ENCODE data around the gene SLC25A25.
"Not testable (repeated sequence)": the region's sequence is repeated elsewhere in the genome, so short reads cannot be mapped to it uniquely, and the experiment has no call there.

SLC25A25 gene

GRCh38 chr9:128045409-128045808, 22.6 kb upstream of the SLC25A25 start:
- not testable (repeated sequence) for H3K4me2 ChIP-seq (ENCODE audit: insufficient read depth, low read length, poor library complexity, severe bottlenecking); H2BK12ac ChIP-seq (ENCODE audit: low read length); H3K36me3 ChIP-seq (replicated peaks in 1 of 2; ENCODE audit: control insufficient read depth in 2 of 2, insufficient read depth in 2 of 2, low read length in 2 of 2); H3K4ac ChIP-seq (ENCODE audit: low read length); H2BK120ac ChIP-seq (ENCODE audit: low read depth, low read length); H4K91ac ChIP-seq (ENCODE audit: low read depth, low read length, poor library complexity); H4K8ac ChIP-seq (ENCODE audit: low read depth, low read length); H3K14ac ChIP-seq (ENCODE audit: low read length); H3K79me1 ChIP-seq (ENCODE audit: low read depth, low read length); H3K27ac ChIP-seq (replicated peaks; ENCODE audit: low read length); H2AK5ac ChIP-seq (ENCODE audit: low read depth, low read length); DNase-seq (ENCODE audit: low spot score); H3K9ac ChIP-seq (ENCODE audit: low read depth, low read length, poor library complexity); H3K9me3 ChIP-seq (replicated peaks in 1 of 2; ENCODE audit: control insufficient read depth in 2 of 2, insufficient read depth in 1 of 2, low read depth in 1 of 2, low read length in 2 of 2); H3K27me3 ChIP-seq (ENCODE audit: control insufficient read depth in 3 of 3, insufficient read depth in 3 of 3, low read depth in 1 of 3, low read length in 3 of 3); H2BK5ac ChIP-seq (ENCODE audit: low read length); H2AFZ ChIP-seq (ENCODE audit: low read length); H3K4me3 ChIP-seq (ENCODE audit: low read length in 2 of 2); H3K18ac ChIP-seq (ENCODE audit: low read length); H3K23ac ChIP-seq (ENCODE audit: low read depth, low read length, poor library complexity); H2BK15ac ChIP-seq (ENCODE audit: low read length)
- H3K4me1 ChIP-seq (ENCODE audit: control insufficient read depth in 2 of 2, insufficient read depth in 1 of 2, low read depth in 1 of 2, low read length in 2 of 2) = peaks cover 9 to 12% of the 10 kb centered on the region in 2 donors
- WGBS, 2 donors (ENCODE audit: extremely low coverage in 2 of 2, insufficient read length in 2 of 2, insufficient replicate concordance in 1 of 2) = no CpG with 5 or more reads among the region's 6 CpGs

GRCh38 chr9:128045831-128046230, 22.2 kb upstream of the SLC25A25 start:
- no peak overlapping the region for H2BK12ac ChIP-seq (ENCODE audit: low read length)

GRCh38 chr9:128047231-128047630, 20.8 kb upstream of the SLC25A25 start:
- H3K4me3 ChIP-seq (ENCODE audit: low read length in 2 of 2) = no peak overlapping the region
- H3K4me2 ChIP-seq (ENCODE audit: insufficient read depth, low read length, poor library complexity, severe bottlenecking) = no peak overlapping the region
- peaks cover 9 to 14% of the 10 kb centered on the region in 2 donors for H3K4me1 ChIP-seq (ENCODE audit: control insufficient read depth in 2 of 2, insufficient read depth in 1 of 2, low read depth in 1 of 2, low read length in 2 of 2)
- WGBS, 2 donors (ENCODE audit: extremely low coverage in 2 of 2, insufficient read length in 2 of 2, insufficient replicate concordance in 1 of 2) = no CpG with 5 or more reads among the region's 6 CpGs
- no peak overlapping the region for H2BK15ac ChIP-seq (ENCODE audit: low read length)
- no peak overlapping the region for H3K18ac ChIP-seq (ENCODE audit: low read length)
- no peak overlapping the region for H2BK12ac ChIP-seq (ENCODE audit: low read length)
- peaks cover 0 to under 1% of the 10 kb centered on the region in 2 donors for H3K9me3 ChIP-seq (replicated peaks in 1 of 2; ENCODE audit: control insufficient read depth in 2 of 2, insufficient read depth in 1 of 2, low read depth in 1 of 2, low read length in 2 of 2)
- H3K9ac ChIP-seq (ENCODE audit: low read depth, low read length, poor library complexity) = no peak overlapping the region
- H2BK5ac ChIP-seq (ENCODE audit: low read length) = no peak overlapping the region
- DNase-seq (ENCODE audit: low spot score) = no peak
- H2AFZ ChIP-seq (ENCODE audit: low read length) = no peak overlapping the region
- H3K27me3 ChIP-seq (ENCODE audit: control insufficient read depth in 3 of 3, insufficient read depth in 3 of 3, low read depth in 1 of 3, low read length in 3 of 3) = peaks cover 0 to 4% (median 0%) of the 10 kb centered on the region in 3 experiments
- no peaks in the 10 kb centered on the region for H3K36me3 ChIP-seq (replicated peaks in 1 of 2; ENCODE audit: control insufficient read depth in 2 of 2, insufficient read depth in 2 of 2, low read length in 2 of 2)
- H3K14ac ChIP-seq (ENCODE audit: low read length) = no peak overlapping the region
- no peaks in the 10 kb centered on the region for H3K79me1 ChIP-seq (ENCODE audit: low read depth, low read length)
- no peak overlapping the region for H3K27ac ChIP-seq (replicated peaks; ENCODE audit: low read length)
- H4K8ac ChIP-seq (ENCODE audit: low read depth, low read length) = no peak overlapping the region
- no peak overlapping the region for H2BK120ac ChIP-seq (ENCODE audit: low read depth, low read length)
- H2AK5ac ChIP-seq (ENCODE audit: low read depth, low read length) = no peak overlapping the region
- H4K91ac ChIP-seq (ENCODE audit: low read depth, low read length, poor library complexity) = no peak overlapping the region
- H3K23ac ChIP-seq (ENCODE audit: low read depth, low read length, poor library complexity) = no peak overlapping the region
- H3K4ac ChIP-seq (ENCODE audit: low read length) = no peak overlapping the region

More at GRCh38 chr9:128045831-128046230, 22.2 kb upstream of the SLC25A25 start:
- H2AK5ac ChIP-seq (ENCODE audit: low read depth, low read length) = no peak overlapping the region
- H2BK15ac ChIP-seq (ENCODE audit: low read length) = no peak overlapping the region
- WGBS, 2 donors (ENCODE audit: extremely low coverage in 2 of 2, insufficient read length in 2 of 2, insufficient replicate concordance in 1 of 2) = no CpG with 5 or more reads among the region's 1 CpG
- H2BK5ac ChIP-seq (ENCODE audit: low read length) = no peak overlapping the region
- H3K9me3 ChIP-seq (replicated peaks in 1 of 2; ENCODE audit: control insufficient read depth in 2 of 2, insufficient read depth in 1 of 2, low read depth in 1 of 2, low read length in 2 of 2) = peaks cover 0 to 3% of the 10 kb centered on the region in 2 donors
- H2BK120ac ChIP-seq (ENCODE audit: low read depth, low read length) = no peak overlapping the region
- H4K8ac ChIP-seq (ENCODE audit: low read depth, low read length) = no peak overlapping the region
- DNase-seq (ENCODE audit: low spot score) = no peak
- no peak overlapping the region for H3K4me2 ChIP-seq (ENCODE audit: insufficient read depth, low read length, poor library complexity, severe bottlenecking)
- H2AFZ ChIP-seq (ENCODE audit: low read length) = no peak overlapping the region
- H3K79me1 ChIP-seq (ENCODE audit: low read depth, low read length) = no peaks in the 10 kb centered on the region
- H3K36me3 ChIP-seq (replicated peaks in 1 of 2; ENCODE audit: control insufficient read depth in 2 of 2, insufficient read depth in 2 of 2, low read length in 2 of 2) = no peaks in the 10 kb centered on the region
- no peak overlapping the region for H3K23ac ChIP-seq (ENCODE audit: low read depth, low read length, poor library complexity)
- H3K18ac ChIP-seq (ENCODE audit: low read length) = no peak overlapping the region
- H3K27ac ChIP-seq (replicated peaks; ENCODE audit: low read length) = no peak overlapping the region
- H3K27me3 ChIP-seq (ENCODE audit: control insufficient read depth in 3 of 3, insufficient read depth in 3 of 3, low read depth in 1 of 3, low read length in 3 of 3) = peaks cover 0 to 2% (median 0%) of the 10 kb centered on the region in 3 experiments
- H3K4ac ChIP-seq (ENCODE audit: low read length) = no peak overlapping the region
- peaks cover 9 to 14% of the 10 kb centered on the region in 2 donors for H3K4me1 ChIP-seq (ENCODE audit: control insufficient read depth in 2 of 2, insufficient read depth in 1 of 2, low read depth in 1 of 2, low read length in 2 of 2)
- H4K91ac ChIP-seq (ENCODE audit: low read depth, low read length, poor library complexity) = no peak overlapping the region
- H3K14ac ChIP-seq (ENCODE audit: low read length) = no peak overlapping the region
- H3K9ac ChIP-seq (ENCODE audit: low read depth, low read length, poor library complexity) = no peak overlapping the region
- H3K4me3 ChIP-seq (ENCODE audit: low read length in 2 of 2) = no peak overlapping the region

GRCh38 chr9:128048663-128049062, 19.4 kb upstream of the SLC25A25 start:
- Histone ChIP-seq H3K79me1 (ENCODE audit: low read depth, low read length) (no peaks in the 10 kb centered on the region), H2AFZ (ENCODE audit: low read length) (no peak overlapping the region), H4K91ac (ENCODE audit: low read depth, low read length, poor library complexity) (no peak overlapping the region), H3K4me3 (ENCODE audit: low read length in 2 of 2) (no peak overlapping the region), H3K27me3 (ENCODE audit: control insufficient read depth in 3 of 3, insufficient read depth in 3 of 3, low read depth in 1 of 3, low read length in 3 of 3) (peaks cover 0 to 4% (median 0%) of the 10 kb centered on the region in 3 experiments), H4K8ac (ENCODE audit: low read depth, low read length) (no peak overlapping the region), H2BK12ac (ENCODE audit: low read length) (no peak overlapping the region), H3K4me1 (ENCODE audit: control insufficient read depth in 2 of 2, insufficient read depth in 1 of 2, low read depth in 1 of 2, low read length in 2 of 2) (peaks cover 2 to 6% of the 10 kb centered on the region in 2 donors), H3K23ac (ENCODE audit: low read depth, low read length, poor library complexity) (no peak overlapping the region), H3K27ac (replicated peaks; ENCODE audit: low read length) (no peak overlapping the region), H3K14ac (ENCODE audit: low read length) (no peak overlapping the region), H3K9me3 (replicated peaks in 1 of 2; ENCODE audit: control insufficient read depth in 2 of 2, insufficient read depth in 1 of 2, low read depth in 1 of 2, low read length in 2 of 2) (no peaks in the 10 kb centered on the region), H3K4me2 (ENCODE audit: insufficient read depth, low read length, poor library complexity, severe bottlenecking) (no peak overlapping the region), H2BK5ac (ENCODE audit: low read length) (no peak overlapping the region), H3K9ac (ENCODE audit: low read depth, low read length, poor library complexity) (no peak overlapping the region), H2BK120ac (ENCODE audit: low read depth, low read length) (no peak overlapping the region), H3K4ac (ENCODE audit: low read length) (no peak overlapping the region), H3K36me3 (replicated peaks in 1 of 2; ENCODE audit: control insufficient read depth in 2 of 2, insufficient read depth in 2 of 2, low read length in 2 of 2) (no peaks in the 10 kb centered on the region), H2AK5ac (ENCODE audit: low read depth, low read length) (no peak overlapping the region), H3K18ac (ENCODE audit: low read length) (no peak overlapping the region), H2BK15ac (ENCODE audit: low read length) (no peak overlapping the region)
- DNase-seq (ENCODE audit: low spot score) = no peak

Data from neuronal stem cell (in vitro differentiated cells).